ENCODE data around the gene CSNK2B.

Gene CSNK2B

DNA sequence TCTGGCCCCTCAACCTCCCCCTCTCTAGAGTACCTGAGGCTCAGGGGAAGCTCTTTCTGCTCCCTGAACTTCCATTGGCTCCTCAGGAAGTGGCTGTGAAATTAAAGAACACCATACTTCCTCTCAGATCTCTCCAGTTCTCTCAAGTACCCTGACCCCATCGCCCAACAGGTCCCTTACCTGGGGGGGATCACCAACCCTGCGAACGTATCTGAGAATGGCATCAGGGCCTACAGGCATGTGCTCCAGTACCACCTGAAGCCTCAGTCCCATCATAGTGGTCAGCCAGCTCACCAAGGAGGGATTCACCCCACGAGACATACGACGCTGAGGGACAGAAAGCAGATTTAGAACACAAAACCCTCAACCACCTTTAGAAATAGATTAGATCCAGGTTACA, 25.3 kb upstream of the CSNK2B start:
- no peak overlapping the region for H3K4me3 ChIP-seq (ENCODE audit: low read depth, low read length)
- TF ChIP-seq, protein P1, sequence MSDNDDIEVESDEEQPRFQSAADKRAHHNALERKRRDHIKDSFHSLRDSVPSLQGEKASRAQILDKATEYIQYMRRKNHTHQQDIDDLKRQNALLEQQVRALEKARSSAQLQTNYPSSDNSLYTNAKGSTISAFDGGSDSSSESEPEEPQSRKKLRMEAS (IDR thresholded peaks at IDR 0.05; ENCODE audit: low read depth, low read length): no peak
- TF ChIP-seq, protein P2, sequence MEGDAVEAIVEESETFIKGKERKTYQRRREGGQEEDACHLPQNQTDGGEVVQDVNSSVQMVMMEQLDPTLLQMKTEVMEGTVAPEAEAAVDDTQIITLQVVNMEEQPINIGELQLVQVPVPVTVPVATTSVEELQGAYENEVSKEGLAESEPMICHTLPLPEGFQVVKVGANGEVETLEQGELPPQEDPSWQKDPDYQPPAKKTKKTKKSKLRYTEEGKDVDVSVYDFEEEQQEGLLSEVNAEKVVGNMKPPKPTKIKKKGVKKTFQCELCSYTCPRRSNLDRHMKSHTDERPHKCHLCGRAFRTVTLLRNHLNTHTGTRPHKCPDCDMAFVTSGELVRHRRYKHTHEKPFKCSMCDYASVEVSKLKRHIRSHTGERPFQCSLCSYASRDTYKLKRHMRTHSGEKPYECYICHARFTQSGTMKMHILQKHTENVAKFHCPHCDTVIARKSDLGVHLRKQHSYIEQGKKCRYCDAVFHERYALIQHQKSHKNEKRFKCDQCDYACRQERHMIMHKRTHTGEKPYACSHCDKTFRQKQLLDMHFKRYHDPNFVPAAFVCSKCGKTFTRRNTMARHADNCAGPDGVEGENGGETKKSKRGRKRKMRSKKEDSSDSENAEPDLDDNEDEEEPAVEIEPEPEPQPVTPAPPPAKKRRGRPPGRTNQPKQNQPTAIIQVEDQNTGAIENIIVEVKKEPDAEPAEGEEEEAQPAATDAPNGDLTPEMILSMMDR (IDR thresholded peaks at IDR 0.05; ENCODE audit: low read depth, low read length): no peak
- TF ChIP-seq MYC (IDR thresholded peaks at IDR 0.05; ENCODE audit: low read depth, low read length) (no peak), POLR2A (IDR thresholded peaks at IDR 0.05; ENCODE audit: extremely low read depth, insufficient read length) (no peak)
- no peak for DNase-seq (ENCODE audit: low read depth)

DNA sequence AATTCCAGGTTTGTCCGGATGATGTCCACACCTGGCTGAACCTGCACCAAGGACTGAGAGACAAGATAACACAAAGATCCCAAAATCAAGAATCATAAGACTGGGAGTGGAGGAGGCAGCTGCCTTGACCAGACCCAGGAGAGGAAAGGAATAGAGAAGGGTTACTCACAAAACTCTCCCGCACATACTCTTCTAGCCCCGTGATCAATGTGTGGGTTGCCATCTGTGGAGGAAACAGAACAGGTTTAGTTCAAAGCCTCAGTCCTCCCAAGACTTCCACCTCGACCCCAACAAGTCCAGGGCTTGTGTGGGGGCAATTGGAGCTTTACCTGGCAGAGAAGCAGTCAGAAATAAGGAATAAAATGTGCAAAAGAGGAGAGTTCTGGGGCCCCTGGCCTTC, 24.5 kb upstream of the CSNK2B start:
- no peak for DNase-seq (ENCODE audit: low read depth)
- TF ChIP-seq POLR2A (IDR thresholded peaks at IDR 0.05; ENCODE audit: extremely low read depth, insufficient read length) (no peak), MYC (IDR thresholded peaks at IDR 0.05; ENCODE audit: low read depth, low read length) (no peak)
- TF ChIP-seq, protein P1 (IDR thresholded peaks at IDR 0.05; ENCODE audit: low read depth, low read length): no peak
- TF ChIP-seq, protein P2 (IDR thresholded peaks at IDR 0.05; ENCODE audit: low read depth, low read length): no peak
- no peak overlapping the region for H3K4me3 ChIP-seq (ENCODE audit: low read depth, low read length)

DNA sequence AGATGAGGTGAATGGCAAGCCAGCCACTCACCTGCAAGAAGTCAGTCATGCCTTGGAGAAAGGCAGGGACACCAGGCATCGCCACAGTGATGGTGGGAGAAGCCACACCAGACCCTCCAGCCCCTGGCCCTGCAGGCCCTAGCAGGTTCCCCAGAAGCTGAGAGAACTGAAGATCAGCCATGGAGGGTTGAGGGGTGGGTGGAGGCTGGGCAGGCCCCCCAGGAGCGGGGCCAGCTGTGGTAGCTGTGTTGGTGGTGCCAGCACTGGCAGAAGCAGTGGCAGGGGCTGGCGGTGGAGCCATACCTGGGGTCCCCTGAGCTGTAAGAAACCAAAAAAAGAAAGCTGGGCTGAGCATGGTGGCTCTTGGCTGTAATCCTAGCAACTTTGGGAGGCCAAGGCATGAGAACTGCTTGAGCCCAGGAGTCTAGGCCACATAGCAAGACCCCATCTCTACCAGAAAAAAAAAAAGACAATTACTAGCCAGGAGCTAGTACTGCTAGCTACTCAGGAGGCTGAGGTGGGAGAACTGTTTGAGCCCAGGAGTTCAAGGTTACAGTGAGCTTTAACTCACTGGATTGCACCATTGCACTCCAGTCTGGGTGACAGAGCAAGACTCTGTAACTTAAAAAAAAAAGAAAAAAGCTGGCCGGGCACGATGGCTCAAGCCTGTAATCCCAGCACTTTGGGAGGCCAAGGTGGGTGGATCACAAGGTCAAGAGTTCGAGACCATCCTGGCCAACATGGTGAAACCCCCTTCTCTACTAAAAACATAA, 22.9 kb upstream of the CSNK2B start:
- TF ChIP-seq, protein P1 (IDR thresholded peaks at IDR 0.05; ENCODE audit: low read depth, low read length): no peak
- TF ChIP-seq MYC (IDR thresholded peaks at IDR 0.05; ENCODE audit: low read depth, low read length) (no peak), POLR2A (IDR thresholded peaks at IDR 0.05; ENCODE audit: extremely low read depth, insufficient read length) (no peak)
- TF ChIP-seq, protein P2 (IDR thresholded peaks at IDR 0.05; ENCODE audit: low read depth, low read length): no peak
- DNase-seq (ENCODE audit: low read depth): no peak
- no peak overlapping the region for H3K4me3 ChIP-seq (ENCODE audit: low read depth, low read length)

DNA sequence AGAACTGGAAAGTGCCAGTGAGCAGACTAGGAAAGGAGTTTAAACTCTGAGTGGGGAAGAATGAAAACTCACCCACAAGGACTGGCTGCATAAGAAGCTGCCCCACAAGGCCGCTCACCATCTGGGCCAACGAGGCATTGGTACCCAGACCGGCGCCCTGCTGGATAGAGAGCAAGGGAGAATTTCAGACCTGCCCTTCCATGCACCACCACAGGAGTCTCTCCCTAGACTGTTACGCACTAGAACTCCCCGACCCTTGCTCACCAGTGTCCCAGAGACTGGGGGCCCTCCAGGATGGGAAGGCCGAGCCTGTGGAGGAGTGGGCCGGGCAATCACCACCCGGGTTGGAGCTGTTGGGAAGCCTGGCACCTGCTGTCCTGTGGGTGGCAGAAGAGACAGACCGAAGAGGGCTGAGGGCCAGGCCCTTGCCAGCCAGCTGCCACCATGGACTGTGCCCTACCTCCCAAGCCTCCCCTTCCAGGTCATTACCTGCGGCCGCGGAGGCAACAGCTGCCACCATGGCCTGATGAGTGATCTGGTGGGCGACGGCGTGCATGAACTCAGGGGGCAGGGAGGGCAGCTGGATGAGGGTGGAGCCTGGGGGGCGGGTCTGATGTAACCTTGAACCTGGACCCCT, 21.9 kb upstream of the CSNK2B start:
- TF ChIP-seq, protein P2 (IDR thresholded peaks at IDR 0.05; ENCODE audit: low read depth, low read length): no peak
- no peak for TF ChIP-seq POLR2A (IDR thresholded peaks at IDR 0.05; ENCODE audit: extremely low read depth, insufficient read length)
- TF ChIP-seq MYC (IDR thresholded peaks at IDR 0.05; ENCODE audit: low read depth, low read length): no peak
- TF ChIP-seq, protein P1 (IDR thresholded peaks at IDR 0.05; ENCODE audit: low read depth, low read length): no peak
- H3K4me3 ChIP-seq (ENCODE audit: low read depth, low read length): no peak overlapping the region
- no peak for DNase-seq (ENCODE audit: low read depth)

DNA sequence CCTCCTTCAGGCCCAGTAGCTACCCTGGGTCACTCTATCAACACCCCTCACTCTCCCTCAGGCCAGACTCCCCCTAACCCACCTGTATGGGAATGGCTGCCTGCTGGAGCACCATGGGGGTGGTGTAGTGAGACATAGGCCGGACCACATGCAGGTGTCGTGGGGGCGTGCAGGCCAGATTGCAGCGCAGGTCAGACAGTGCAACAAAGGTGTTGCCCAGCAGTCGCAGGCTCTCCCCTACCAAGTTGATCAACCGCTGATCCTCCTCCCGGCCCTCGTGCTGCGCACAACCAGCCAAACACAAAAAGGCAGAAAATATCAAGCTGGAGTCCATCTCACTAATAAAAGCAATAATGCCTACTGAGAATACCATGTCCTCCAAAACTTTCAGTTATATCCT, 20.6 kb upstream of the CSNK2B start:
- H3K4me3 ChIP-seq (ENCODE audit: low read depth, low read length): no peak overlapping the region
- TF ChIP-seq, protein P1 (IDR thresholded peaks at IDR 0.05; ENCODE audit: low read depth, low read length): no peak
- TF ChIP-seq POLR2A (IDR thresholded peaks at IDR 0.05; ENCODE audit: extremely low read depth, insufficient read length) (no peak), MYC (IDR thresholded peaks at IDR 0.05; ENCODE audit: low read depth, low read length) (no peak)
- TF ChIP-seq, protein P2 (IDR thresholded peaks at IDR 0.05; ENCODE audit: low read depth, low read length): no peak
- DNase-seq (ENCODE audit: low read depth): no peak

All from NB4 (cell line).